SK-N-MC (cell line): ENCODE results near the gene ATPAF1.

ENCODE experiments used
- EZH2 ChIP-seq: fragments of 200-600 bp; sonication (generic); IDR thresholded peaks from one replicate; pipeline ENCODE4 v1.6.1; 2017; ENCODE audit warnings: antibody characterized with exemption
- POLR2AphosphoS5 ChIP-seq: IDR thresholded peaks from 2 replicates; pipeline ENCODE4 v1.6.1; 2012; ENCODE audit warnings: mild to moderate bottlenecking, low read depth, low read length, borderline replicate concordance

DNA sequence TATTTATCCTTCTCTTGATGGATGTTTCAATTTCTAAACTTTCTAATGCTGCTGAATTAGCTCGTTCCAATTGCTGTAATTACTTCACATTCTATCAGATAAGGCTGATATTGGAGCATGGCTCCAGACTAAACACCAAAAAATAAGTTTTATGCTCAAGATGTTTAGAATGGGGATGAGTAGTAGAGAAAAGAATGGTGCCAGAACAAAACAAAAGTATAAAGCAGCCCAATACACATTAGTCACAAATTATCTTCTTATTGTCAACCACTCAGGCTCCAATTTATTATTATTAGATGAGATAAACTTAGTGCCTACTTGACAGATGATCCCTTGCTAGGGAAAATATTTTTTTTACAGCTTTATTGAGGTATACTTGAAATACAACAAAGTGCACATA lies 21.8 kb downstream of the ATPAF1 start:
- no peak for TF ChIP-seq POLR2AphosphoS5
- no peak for TF ChIP-seq EZH2
